SK-N-SH (cell line): ENCODE measurements around the gene NBEAL2.

Experiments used
- CTCF ChIP-seq: fragments of 200-600 bp; sonication (generic); IDR thresholded peaks from 2 replicates; pipeline ENCODE4 v1.6.1; 2017; ENCODE audit warnings: antibody characterized with exemption, mild to moderate bottlenecking, moderate library complexity
- EZH2phosphoT487 ChIP-seq: fragments of 200-600 bp; sonication (generic); IDR thresholded peaks from 2 replicates; pipeline ENCODE4 v1.6.1; 2017; ENCODE audit warnings: low read depth, mixed run types, mild to moderate bottlenecking, antibody characterized with exemption, moderate library complexity, borderline replicate concordance
- FOXJ3 ChIP-seq: sonication (generic); formaldehyde crosslinking; IDR thresholded peaks from 2 replicates; pipeline ENCODE4 v1.5.1; 2020; ENCODE audit warnings: mild to moderate bottlenecking, missing genetic modification reagents
- GATA2 ChIP-seq: sonication (generic); formaldehyde crosslinking; IDR thresholded peaks from 2 replicates; pipeline ENCODE4 v1.5.0; 2020; ENCODE audit warnings: mild to moderate bottlenecking, missing genetic modification reagents
- POLR2AphosphoS5 ChIP-seq: IDR thresholded peaks from 2 replicates; pipeline ENCODE4 v1.6.1; 2012; ENCODE audit warnings: low read depth, low read length
- RAD21 ChIP-seq: IDR thresholded peaks from 2 replicates; pipeline ENCODE4 v1.6.1; 2012; ENCODE audit warnings: mild to moderate bottlenecking, low read length
- TEAD4 ChIP-seq: IDR thresholded peaks from 2 replicates; pipeline ENCODE4 v1.4.0; 2012; ENCODE audit warnings: mild to moderate bottlenecking, borderline replicate concordance; ENCODE audit not compliant: insufficient read depth
- USF1 ChIP-seq: IDR thresholded peaks from 2 replicates; pipeline ENCODE4 v1.4.0; 2012; ENCODE audit warnings: low read depth, borderline replicate concordance
- ZBTB33 ChIP-seq: IDR thresholded peaks from 2 replicates; pipeline ENCODE4 v1.4.0; 2012; ENCODE audit warnings: low read depth, borderline replicate concordance

GRCh38 chr3:47005212-47006144, 26.0 kb downstream of the NBEAL2 start:
- TF ChIP-seq EZH2phosphoT487 (no peak), CTCF (no peak), USF1 (no peak), GATA2 (no peak), TEAD4 (no peak), FOXJ3 (CRISPR knock-in tag) (no peak), RAD21 (no peak), POLR2AphosphoS5 (no peak), ZBTB33 (no peak)
